ENCODE results near the gene PDZD2. TPM values are rescaled to one million over a fixed set of nuclear protein-coding genes. Genes with fewer than 3 reads are reported as not detected.

PDZD2 gene
- total RNA-seq, result 0.81 and 6.0 TPM in 2 replicates

GRCh38 chr5:31638748-31639418 is at the start of gene PDZD2:
Gene PDZD2 (plus strand): TSS chr5:31639131.

Small RNA genes within 50 kb of the gene (small RNA-seq; reads per million reads assigned to genes)
- gene AC025458.1 (not detected), gene MIR4279 (not detected), gene RF00019 (not detected), gene RNU6-358P (not detected), gene RNU6-363P (not detected), gene RNU6-760P (not detected)

Other genes starting within 250 kb of the PDZD2 start
- 28.2 and 30.2 TPM in 2 replicates for gene DROSHA, start 107.0 kb upstream of the PDZD2 start, total RNA-seq
- 18.6 and 27.3 TPM in 2 replicates for gene C5orf22, start 106.8 kb upstream of the PDZD2 start, total RNA-seq

Measured in hair follicle dermal papilla cell (primary cell).